ENCODE data around the gene NELFB. TPM values are rescaled to one million over a fixed set of nuclear protein-coding genes. Genes with fewer than 3 reads are reported as not detected.
A peak's percentile ranks its signal among the peaks of the same experiment; 100 is the strongest.

The NELFB gene
- total RNA-seq, 1 experiment from 2014 or later, result 71.7 TPM

GRCh38 chr9:137317718-137318511 is 62.8 kb downstream of the NELFB start:
- no peaks in the 10 kb centered on the region for H3K27me3 ChIP-seq (ENCODE audit: insufficient read depth, low read length)
- no peak for TF ChIP-seq CTCF (conservative IDR thresholded peaks at IDR 0.05)
- no peak overlapping the region for H3K4me2 ChIP-seq (ENCODE audit: insufficient read depth, insufficient read length, low read length)
- Mint-ChIP-seq H3K27me3 (ENCODE audit: low read depth) (peaks cover 3% of the 10 kb centered on the region; the same call in 1 of the 2 replicates), H3K4me1 (peaks cover 6 to 11% of the 10 kb centered on the region in 2 experiments; a peak in 2 of 4 replicates), H3K4me3 (no peak overlapping the region; a peak in 1 of 5 replicates), H3K27ac (peak overlapping the region in 1 of 3 experiments; percentile 77; a peak in 1 of 7 replicates), H3K36me3 (ENCODE audit: insufficient read depth in 1 of 3, low read depth in 3 of 3) (no peaks in the 10 kb centered on the region), H3K9me3 (peaks cover 4% of the 10 kb centered on the region in 2 experiments; a peak in 3 of 5 replicates)
- H2BK120ac ChIP-seq (ENCODE audit: low read depth, low read length, poor library complexity, severe bottlenecking), result no peak overlapping the region
- no peak overlapping the region for H4K91ac ChIP-seq (ENCODE audit: insufficient read length, low read depth, low read length)
- H3K23ac ChIP-seq (ENCODE audit: insufficient read length, low read depth, low read length), result no peak overlapping the region
- no peak overlapping the region for H4K8ac ChIP-seq (replicated peaks; ENCODE audit: insufficient read length, low read depth, low read length)
- no peak overlapping the region for H3K27ac ChIP-seq (ENCODE audit: insufficient read length, low read depth, low read length)
- H4K5ac ChIP-seq (ENCODE audit: insufficient read length, low read depth, low read length), result no peak overlapping the region
- no CpG with 5 or more reads among the region's 24 CpGs for WGBS (ENCODE audit: extremely low coverage, insufficient read length, low lambda C conversion rate)
- H2BK15ac ChIP-seq (ENCODE audit: low read depth, low read length), result no peak overlapping the region; the same call in 1 of the 2 replicates
- H2BK5ac ChIP-seq (ENCODE audit: insufficient read length, low read length), result no peak overlapping the region
- H3K9me3 ChIP-seq (ENCODE audit: control insufficient read depth, low read depth, low read length), result no peaks in the 10 kb centered on the region
- no peaks in the 10 kb centered on the region for H3K23me2 ChIP-seq (ENCODE audit: insufficient read length, low read depth, low read length, poor library complexity, severe bottlenecking)
- H3K4ac ChIP-seq (ENCODE audit: low read depth, low read length), result no peak overlapping the region
- H3K18ac ChIP-seq (ENCODE audit: insufficient read length, low read depth, low read length), result no peak overlapping the region
- no peak overlapping the region for H2AFZ ChIP-seq (ENCODE audit: low read length)
- H3K79me1 ChIP-seq (ENCODE audit: insufficient read depth, low read depth, low read length, poor library complexity, severe bottlenecking), result no peaks in the 10 kb centered on the region
- H3T11ph ChIP-seq (ENCODE audit: low read length), result no peak overlapping the region
- H2BK12ac ChIP-seq (ENCODE audit: insufficient read length, low read depth, low read length), result no peak overlapping the region
- no peak overlapping the region for H2AK5ac ChIP-seq (ENCODE audit: insufficient read length, low read length)
- no peaks in the 10 kb centered on the region for H4K20me1 ChIP-seq (ENCODE audit: control insufficient read depth, insufficient read depth, insufficient read length)
- H3K4me1 ChIP-seq (ENCODE audit: insufficient read depth, low read length), result peaks cover 1% of the 10 kb centered on the region; the same call in 1 of the 2 replicates
- no peak overlapping the region for H3K9ac ChIP-seq (ENCODE audit: extremely low read depth, insufficient read length, low read length)
- DNase-seq, result no peak
- H2BK20ac ChIP-seq (ENCODE audit: low read depth, low read length, poor library complexity, severe bottlenecking), result no peak overlapping the region
- H3K56ac ChIP-seq (ENCODE audit: insufficient read length, low read depth, low read length), result no peak overlapping the region
- no peaks in the 10 kb centered on the region for H3K79me2 ChIP-seq (ENCODE audit: insufficient read depth, low read length)
- H3K14ac ChIP-seq (ENCODE audit: insufficient read depth, low read length), result no peak overlapping the region

Measured in H9 (cell line).